ENCODE data around the gene DLG3. TPM values are rescaled to one million over a fixed set of nuclear protein-coding genes. Genes with fewer than 3 reads are reported as not detected.

Gene DLG3
- polyA plus RNA-seq, 2 of the 4 experiments (the other 2 are of a cell fraction) = 3.2 to 12.8 TPM

GRCh38 chrX:70482300-70482699, 37.7 kb downstream of the DLG3 start:
- no peak overlapping the region for H3K27ac ChIP-seq
- peaks cover 38% of the 10 kb centered on the region for H3K4me1 ChIP-seq
- CTCF ChIA-PET = interaction anchor here (1.1 to 1.3 kb wide), 2 partner anchors 10 to 74 kb away, joined by 3 read pairs; no protein-coding TSS in a partner anchor
- H3K4me2 ChIP-seq = no peak overlapping the region
- no peak overlapping the region for H3K4me3 ChIP-seq
- 96% methylated on average over 2 of the region's 2 CpGs for WGBS (ENCODE audit: missing lambda C conversion rate)
- no peak for TF ChIP-seq CHD2 (IDR thresholded peaks at IDR 0.05; ENCODE audit: low read length, partially characterized antibody)
- TF ChIP-seq, protein P1, sequence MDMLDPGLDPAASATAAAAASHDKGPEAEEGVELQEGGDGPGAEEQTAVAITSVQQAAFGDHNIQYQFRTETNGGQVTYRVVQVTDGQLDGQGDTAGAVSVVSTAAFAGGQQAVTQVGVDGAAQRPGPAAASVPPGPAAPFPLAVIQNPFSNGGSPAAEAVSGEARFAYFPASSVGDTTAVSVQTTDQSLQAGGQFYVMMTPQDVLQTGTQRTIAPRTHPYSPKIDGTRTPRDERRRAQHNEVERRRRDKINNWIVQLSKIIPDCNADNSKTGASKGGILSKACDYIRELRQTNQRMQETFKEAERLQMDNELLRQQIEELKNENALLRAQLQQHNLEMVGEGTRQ (IDR thresholded peaks at IDR 0.05) = no peak
- TF ChIP-seq RNF2 (IDR thresholded peaks at IDR 0.05; ENCODE audit: borderline replicate concordance, low read depth) = no peak
- TF ChIP-seq NR3C1 (IDR thresholded peaks at IDR 0.05) = no peak
- no peak for TF ChIP-seq FOSB (CRISPR knock-in tag; IDR thresholded peaks at IDR 0.05)
- no peak for TF ChIP-seq PHF8 (IDR thresholded peaks at IDR 0.05; ENCODE audit: borderline replicate concordance, low read depth)
- TF ChIP-seq, protein P2, sequence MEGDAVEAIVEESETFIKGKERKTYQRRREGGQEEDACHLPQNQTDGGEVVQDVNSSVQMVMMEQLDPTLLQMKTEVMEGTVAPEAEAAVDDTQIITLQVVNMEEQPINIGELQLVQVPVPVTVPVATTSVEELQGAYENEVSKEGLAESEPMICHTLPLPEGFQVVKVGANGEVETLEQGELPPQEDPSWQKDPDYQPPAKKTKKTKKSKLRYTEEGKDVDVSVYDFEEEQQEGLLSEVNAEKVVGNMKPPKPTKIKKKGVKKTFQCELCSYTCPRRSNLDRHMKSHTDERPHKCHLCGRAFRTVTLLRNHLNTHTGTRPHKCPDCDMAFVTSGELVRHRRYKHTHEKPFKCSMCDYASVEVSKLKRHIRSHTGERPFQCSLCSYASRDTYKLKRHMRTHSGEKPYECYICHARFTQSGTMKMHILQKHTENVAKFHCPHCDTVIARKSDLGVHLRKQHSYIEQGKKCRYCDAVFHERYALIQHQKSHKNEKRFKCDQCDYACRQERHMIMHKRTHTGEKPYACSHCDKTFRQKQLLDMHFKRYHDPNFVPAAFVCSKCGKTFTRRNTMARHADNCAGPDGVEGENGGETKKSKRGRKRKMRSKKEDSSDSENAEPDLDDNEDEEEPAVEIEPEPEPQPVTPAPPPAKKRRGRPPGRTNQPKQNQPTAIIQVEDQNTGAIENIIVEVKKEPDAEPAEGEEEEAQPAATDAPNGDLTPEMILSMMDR (IDR thresholded peaks at IDR 0.05) = no peak
- TF ChIP-seq JUNB (IDR thresholded peaks at IDR 0.05) = no peak
- TF ChIP-seq POLR2AphosphoS2 (conservative IDR thresholded peaks at IDR 0.05; ENCODE audit: low read length) = no peak
- TF ChIP-seq HEYL (CRISPR knock-in tag; IDR thresholded peaks at IDR 0.05) = no peak
- TF ChIP-seq FOSL2 (IDR thresholded peaks at IDR 0.05) = no peak
- no peak for TF ChIP-seq FOSL2 (CRISPR knock-in tag; IDR thresholded peaks at IDR 0.05)
- no peak for TF ChIP-seq ZFP36 (IDR thresholded peaks at IDR 0.05; ENCODE audit: borderline replicate concordance, partially characterized antibody)
- no peak for TF ChIP-seq MAFK (IDR thresholded peaks at IDR 0.05; ENCODE audit: partially characterized antibody)
- no peak for TF ChIP-seq HOXA7 (CRISPR knock-in tag; IDR thresholded peaks at IDR 0.05)
- no peak for TF ChIP-seq MAX (IDR thresholded peaks at IDR 0.05)
- no peak for TF ChIP-seq HOXB13 (CRISPR knock-in tag; IDR thresholded peaks at IDR 0.05; ENCODE audit: low read depth)
- ATAC-seq (no peak), DNase-seq (ENCODE audit: low read depth in 1 of 2, low spot score in 1 of 2) (no peak), FAIRE-seq (no peak)
- POLR2A ChIA-PET = no interaction called here
- H3K9me3 ChIP-seq = no peaks in the 10 kb centered on the region

DNA sequence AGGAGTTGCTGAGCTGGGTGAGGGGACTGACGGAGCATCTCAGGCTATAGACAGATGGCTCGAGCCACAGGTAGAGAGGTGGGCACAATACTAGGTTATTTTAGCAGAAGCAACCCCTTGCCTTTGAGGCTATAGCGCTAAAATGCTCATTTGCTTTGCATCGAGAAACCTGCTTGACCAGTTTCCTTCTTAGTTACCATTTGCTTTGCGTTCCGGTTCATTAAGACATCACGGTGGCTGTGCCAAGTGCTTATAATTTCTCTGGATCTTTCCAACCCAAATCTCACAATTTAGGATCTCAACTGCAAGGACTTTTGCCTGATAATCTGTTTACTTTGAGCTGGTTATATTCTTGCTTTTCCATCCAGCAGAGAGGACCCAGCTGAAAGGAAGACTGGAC, 40.8 kb downstream of the DLG3 start:
- FAIRE-seq (no peak), ATAC-seq (no peak), DNase-seq (ENCODE audit: low read depth in 1 of 2, low spot score in 1 of 2) (no peak)
- CTCF ChIA-PET = no interaction called here
- POLR2A ChIA-PET = no interaction called here
- H3K4me2 ChIP-seq = no peak overlapping the region
- H3K9me3 ChIP-seq = no peaks in the 10 kb centered on the region
- peaks cover 6% of the 10 kb centered on the region for H3K4me1 ChIP-seq
- no peak overlapping the region for H3K27ac ChIP-seq
- TF ChIP-seq NPAS2 (CRISPR knock-in tag; IDR thresholded peaks at IDR 0.05; ENCODE audit: borderline replicate concordance) (no peak), HEYL (CRISPR knock-in tag; IDR thresholded peaks at IDR 0.05) (no peak), ZNF302 (CRISPR knock-in tag; IDR thresholded peaks at IDR 0.05) (no peak), SMC3 (IDR thresholded peaks at IDR 0.05) (no peak), TFCP2L1 (CRISPR knock-in tag; IDR thresholded peaks at IDR 0.05) (no peak), CHD4 (IDR thresholded peaks at IDR 0.05; ENCODE audit: borderline replicate concordance) (no peak)
- TF ChIP-seq, protein P3, sequence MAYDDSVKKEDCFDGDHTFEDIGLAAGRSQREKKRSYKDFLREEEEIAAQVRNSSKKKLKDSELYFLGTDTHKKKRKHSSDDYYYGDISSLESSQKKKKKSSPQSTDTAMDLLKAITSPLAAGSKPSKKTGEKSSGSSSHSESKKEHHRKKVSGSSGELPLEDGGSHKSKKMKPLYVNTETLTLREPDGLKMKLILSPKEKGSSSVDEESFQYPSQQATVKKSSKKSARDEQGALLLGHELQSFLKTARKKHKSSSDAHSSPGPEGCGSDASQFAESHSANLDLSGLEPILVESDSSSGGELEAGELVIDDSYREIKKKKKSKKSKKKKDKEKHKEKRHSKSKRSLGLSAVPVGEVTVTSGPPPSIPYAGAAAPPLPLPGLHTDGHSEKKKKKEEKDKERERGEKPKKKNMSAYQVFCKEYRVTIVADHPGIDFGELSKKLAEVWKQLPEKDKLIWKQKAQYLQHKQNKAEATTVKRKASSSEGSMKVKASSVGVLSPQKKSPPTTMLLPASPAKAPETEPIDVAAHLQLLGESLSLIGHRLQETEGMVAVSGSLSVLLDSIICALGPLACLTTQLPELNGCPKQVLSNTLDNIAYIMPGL (CRISPR knock-in tag; IDR thresholded peaks at IDR 0.05; ENCODE audit: borderline replicate concordance) = no peak
- no peak overlapping the region for H3K4me3 ChIP-seq
- WGBS (ENCODE audit: missing lambda C conversion rate) = 87% methylated on average over 7 of the region's 7 CpGs
